Measurements from ENCODE around the gene APLP2. TPM values are rescaled to one million over a fixed set of nuclear protein-coding genes. Genes with fewer than 3 reads are reported as not detected.

The APLP2 gene
- total RNA-seq, 3 donors from 2014 or later: 328 to 406 (median 400) TPM

- TF ChIP-seq, protein P1, sequence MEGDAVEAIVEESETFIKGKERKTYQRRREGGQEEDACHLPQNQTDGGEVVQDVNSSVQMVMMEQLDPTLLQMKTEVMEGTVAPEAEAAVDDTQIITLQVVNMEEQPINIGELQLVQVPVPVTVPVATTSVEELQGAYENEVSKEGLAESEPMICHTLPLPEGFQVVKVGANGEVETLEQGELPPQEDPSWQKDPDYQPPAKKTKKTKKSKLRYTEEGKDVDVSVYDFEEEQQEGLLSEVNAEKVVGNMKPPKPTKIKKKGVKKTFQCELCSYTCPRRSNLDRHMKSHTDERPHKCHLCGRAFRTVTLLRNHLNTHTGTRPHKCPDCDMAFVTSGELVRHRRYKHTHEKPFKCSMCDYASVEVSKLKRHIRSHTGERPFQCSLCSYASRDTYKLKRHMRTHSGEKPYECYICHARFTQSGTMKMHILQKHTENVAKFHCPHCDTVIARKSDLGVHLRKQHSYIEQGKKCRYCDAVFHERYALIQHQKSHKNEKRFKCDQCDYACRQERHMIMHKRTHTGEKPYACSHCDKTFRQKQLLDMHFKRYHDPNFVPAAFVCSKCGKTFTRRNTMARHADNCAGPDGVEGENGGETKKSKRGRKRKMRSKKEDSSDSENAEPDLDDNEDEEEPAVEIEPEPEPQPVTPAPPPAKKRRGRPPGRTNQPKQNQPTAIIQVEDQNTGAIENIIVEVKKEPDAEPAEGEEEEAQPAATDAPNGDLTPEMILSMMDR (IDR thresholded peaks at IDR 0.05): no peak
- ATAC-seq: no peak
- DNase-seq: no peak
These were observed 45.3 kb upstream of the APLP2 start for GRCh38 chr11:130024361-130024760.

GRCh38 chr11:130025371-130025770, 44.3 kb upstream of the APLP2 start:
- no peaks in the 10 kb centered on the region for H3K4me1 ChIP-seq (ENCODE audit: low read depth)
- intact Hi-C loops (cut with DNase I, micrococcal nuclease): no loop called here
- no peaks in the 10 kb centered on the region for H3K36me3 ChIP-seq (ENCODE audit: low read depth)
- TF ChIP-seq, protein P1 (IDR thresholded peaks at IDR 0.05): no peak
- DNase-seq: no peak
- ATAC-seq: no peak
- no peaks in the 10 kb centered on the region for H3K9me3 ChIP-seq
- H3K4me3 ChIP-seq: no peak overlapping the region

More at GRCh38 chr11:130024361-130024760, 45.3 kb upstream of the APLP2 start:
- Histone ChIP-seq H3K36me3 (ENCODE audit: low read depth) (no peaks in the 10 kb centered on the region), H3K9me3 (no peaks in the 10 kb centered on the region), H3K4me3 (no peak overlapping the region), H3K4me1 (ENCODE audit: low read depth) (no peaks in the 10 kb centered on the region)
- intact Hi-C loops (cut with DNase I, micrococcal nuclease): no loop called here

DNA sequence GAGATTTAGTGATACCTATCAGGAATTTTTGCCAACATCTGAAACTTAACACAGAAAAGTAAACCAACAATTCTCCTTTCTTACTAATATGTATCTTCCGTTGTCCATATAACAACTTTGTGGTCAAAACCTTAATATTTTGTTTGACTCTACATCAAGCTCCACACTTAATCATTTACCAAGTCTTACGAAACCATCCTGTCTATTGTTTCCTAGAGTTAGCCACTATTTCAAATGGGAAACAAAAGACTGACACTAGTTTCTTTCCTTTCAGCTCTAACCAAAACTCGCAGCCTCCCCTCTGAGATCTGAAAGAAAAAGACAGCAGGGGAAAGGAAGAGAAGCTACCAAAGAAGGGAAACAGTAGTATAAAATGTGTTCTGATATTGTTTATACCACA, 40.6 kb upstream of the APLP2 start:
- intact Hi-C loops (cut with DNase I, micrococcal nuclease): no loop called here
- no peaks in the 10 kb centered on the region for H3K9me3 ChIP-seq
- no peak for ATAC-seq
- TF ChIP-seq, protein P1 (IDR thresholded peaks at IDR 0.05): no peak
- no peak for DNase-seq
- H3K4me1 ChIP-seq (ENCODE audit: low read depth): no peaks in the 10 kb centered on the region
- H3K4me3 ChIP-seq: no peak overlapping the region
- no peaks in the 10 kb centered on the region for H3K36me3 ChIP-seq (ENCODE audit: low read depth)

DNA sequence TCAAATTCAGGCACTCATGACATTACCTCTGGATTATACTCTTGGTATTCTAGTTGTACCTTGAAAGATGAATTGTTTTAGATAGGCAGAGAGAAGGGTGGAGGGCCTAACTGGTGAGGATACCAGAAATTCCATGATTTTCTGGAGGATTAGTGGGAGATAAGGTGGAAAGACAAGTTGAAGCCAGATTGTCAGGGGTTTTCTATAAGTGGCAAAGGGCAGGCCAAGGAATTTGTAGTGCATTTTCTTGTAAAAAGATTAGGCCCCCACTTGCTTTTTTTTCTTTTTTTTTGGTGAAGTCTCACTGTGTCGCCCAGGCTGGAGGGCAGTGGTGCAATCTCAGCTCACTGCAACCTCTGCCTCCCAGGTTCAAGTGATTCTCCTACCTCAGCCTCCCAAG, 38.6 kb upstream of the APLP2 start:
- intact Hi-C loops (cut with DNase I, micrococcal nuclease): no loop called here
- DNase-seq (no peak), ATAC-seq (no peak)
- no peaks in the 10 kb centered on the region for H3K4me1 ChIP-seq (ENCODE audit: low read depth)
- TF ChIP-seq, protein P1 (IDR thresholded peaks at IDR 0.05): no peak
- H3K9me3 ChIP-seq: no peaks in the 10 kb centered on the region
- H3K36me3 ChIP-seq (ENCODE audit: low read depth): no peaks in the 10 kb centered on the region
- no peak overlapping the region for H3K4me3 ChIP-seq

- no peak overlapping the region for H3K4me3 ChIP-seq
- intact Hi-C loops (cut with DNase I, micrococcal nuclease): no loop called here
These were observed 37.7 kb upstream of the APLP2 start for GRCh38 chr11:130031945-130032344.

More at GRCh38 chr11:130031945-130032344, 37.7 kb upstream of the APLP2 start:
- Histone ChIP-seq H3K9me3 (no peaks in the 10 kb centered on the region), H3K4me1 (ENCODE audit: low read depth) (no peaks in the 10 kb centered on the region), H3K36me3 (ENCODE audit: low read depth) (no peaks in the 10 kb centered on the region)
- no peak for ATAC-seq
- TF ChIP-seq, protein P1 (IDR thresholded peaks at IDR 0.05): no peak
- no peak for DNase-seq
